ENCODE data around the gene PLEKHN1.
A peak's percentile ranks its signal among the peaks of the same experiment; 100 is the strongest.
"Not testable (repeated sequence)": the region's sequence is repeated elsewhere in the genome, so short reads cannot be mapped to it uniquely, and the experiment has no call there.

Gene PLEKHN1

DNA sequence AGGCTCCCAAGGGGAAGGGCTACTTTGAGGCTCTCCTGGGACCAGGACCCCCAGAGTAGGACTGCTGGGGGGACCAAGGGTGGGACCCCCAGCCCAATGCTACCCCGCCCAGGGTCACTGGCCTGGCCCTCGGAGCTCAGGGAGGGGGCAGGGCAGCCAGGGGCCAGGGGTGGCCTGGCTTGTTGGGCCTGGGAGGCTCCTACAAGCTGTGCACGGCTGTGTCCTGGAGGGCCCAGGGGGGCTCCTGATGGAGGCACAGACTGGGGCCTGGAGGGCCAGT lies 31.4 kb downstream of the PLEKHN1 start:
- no peak for DNase-seq

DNA sequence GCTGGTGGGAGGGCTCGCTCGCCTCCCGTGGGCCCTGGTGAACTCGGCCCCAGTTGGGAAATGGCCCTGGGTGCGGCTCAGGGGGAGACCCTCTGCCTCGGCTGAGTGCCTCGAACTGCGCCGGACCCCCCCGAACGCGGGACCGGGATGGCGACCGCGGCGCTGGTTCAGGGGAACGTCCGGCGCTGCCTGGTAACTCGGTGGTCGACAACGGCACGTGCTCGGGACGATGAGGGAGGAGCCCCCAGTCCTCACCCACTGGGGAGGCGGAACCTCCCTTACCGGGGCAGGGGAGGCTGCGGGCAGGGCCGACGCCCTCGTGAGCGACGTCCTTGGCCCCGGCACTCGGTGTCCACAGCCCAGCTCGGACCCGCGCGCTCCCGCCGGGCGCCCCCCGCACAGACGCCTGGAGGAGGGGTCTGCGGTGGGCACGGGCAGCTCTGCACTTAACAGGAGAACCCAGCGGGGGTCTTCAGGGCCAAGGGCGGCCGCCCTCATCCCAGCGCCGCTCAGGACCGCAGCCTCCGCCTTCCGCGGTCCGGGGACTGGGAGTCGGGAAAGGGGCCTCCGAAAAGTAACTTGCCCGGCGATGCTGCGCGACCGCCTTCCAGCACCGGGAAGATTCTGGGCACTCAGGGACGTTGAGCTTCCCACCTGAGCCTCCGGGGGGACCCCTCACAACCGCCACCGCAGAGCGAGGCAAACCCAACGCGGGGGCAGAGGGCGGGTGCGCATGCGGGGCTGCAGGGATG lies 31.9 kb downstream of the PLEKHN1 start:
- DNase-seq: no peak

DNA sequence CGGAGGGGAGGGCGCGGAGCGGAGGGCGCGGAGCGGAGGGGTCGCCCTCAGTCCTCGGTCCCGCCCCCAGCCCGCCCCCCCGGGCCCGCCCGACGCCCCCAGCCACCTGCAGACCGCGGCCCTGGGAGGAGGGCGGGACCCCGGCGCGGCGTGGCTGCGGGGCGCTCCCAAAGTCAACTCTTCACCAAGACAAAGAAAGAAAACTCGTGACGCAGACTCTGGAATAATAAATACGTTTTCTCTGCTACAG lies 32.4 kb downstream of the PLEKHN1 start:
- no peak for DNase-seq

DNA sequence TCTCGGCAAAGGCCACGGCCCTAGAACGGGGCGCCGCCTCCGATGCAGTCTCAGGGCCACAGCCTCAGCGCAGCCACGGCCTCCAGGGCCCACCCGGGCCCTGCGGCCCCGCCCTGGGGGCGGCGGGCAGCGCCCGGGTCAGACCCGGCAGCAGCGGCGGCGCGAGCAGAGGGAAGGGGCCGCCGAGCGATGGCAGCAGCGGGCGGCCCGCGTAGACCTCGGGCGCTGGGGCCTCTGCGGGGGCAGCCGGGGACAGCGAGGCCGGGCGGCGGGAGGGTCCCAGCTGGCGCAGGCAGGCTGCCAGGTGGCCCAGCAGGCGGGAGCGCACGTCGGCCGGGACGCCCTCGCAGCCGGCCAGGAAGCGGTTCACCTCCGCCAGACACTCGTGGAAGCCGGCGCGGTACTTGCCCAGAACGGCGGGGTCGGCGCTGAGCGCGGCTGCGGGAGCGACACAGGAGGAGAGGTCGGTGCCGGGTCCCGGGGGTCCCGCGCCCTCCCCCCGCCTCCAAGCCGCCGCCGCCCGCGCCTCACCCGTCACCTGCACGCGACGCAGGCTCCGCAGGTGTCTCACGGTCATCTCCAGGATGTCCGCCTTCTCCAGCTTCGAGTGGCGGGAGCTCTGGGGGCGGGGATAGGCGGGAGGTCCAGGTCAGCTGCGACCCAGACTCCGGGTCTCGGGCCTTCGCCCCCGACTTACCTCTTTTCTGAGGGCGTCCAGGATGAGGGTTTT lies 32.9 kb downstream of the PLEKHN1 start:
- DNase-seq: no peak

DNA sequence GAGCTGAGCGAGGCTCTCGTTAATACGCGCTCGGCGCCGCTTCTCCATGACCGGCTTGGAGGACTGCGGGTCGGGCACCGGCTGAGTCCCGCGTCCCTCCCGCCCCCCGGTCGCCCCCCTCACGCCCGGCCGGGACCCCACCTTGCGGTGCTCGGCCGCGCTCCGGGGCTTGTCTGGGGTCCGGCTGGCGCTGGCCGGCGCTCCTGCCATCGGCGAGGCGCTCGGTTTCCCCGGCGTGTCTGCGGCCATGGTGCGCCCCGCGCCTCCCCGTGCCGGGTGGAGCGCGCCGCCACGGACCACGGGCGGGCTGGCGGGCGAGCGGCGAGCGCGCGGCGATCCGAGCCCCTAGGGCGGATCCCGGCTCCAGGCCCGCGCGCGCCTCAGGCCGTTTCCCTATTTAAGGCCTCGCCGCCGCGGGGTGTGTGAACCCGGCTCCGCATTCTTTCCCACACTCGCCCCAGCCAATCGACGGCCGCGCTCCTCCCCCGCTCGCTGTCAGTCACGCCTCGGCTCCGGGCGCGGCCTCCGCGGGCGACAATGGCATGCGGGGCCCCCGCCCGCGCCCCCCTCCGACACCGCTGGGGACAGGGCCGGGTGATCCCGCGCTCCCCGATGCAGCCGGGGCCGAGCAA lies 33.6 kb downstream of the PLEKHN1 start, which contains the start of gene HES4:
TSS of gene HES4 (minus strand) at position 373 of the 632 bp plus-strand sequence. CDS start at position 249, 124 bp downstream.
- no peak for DNase-seq

DNA sequence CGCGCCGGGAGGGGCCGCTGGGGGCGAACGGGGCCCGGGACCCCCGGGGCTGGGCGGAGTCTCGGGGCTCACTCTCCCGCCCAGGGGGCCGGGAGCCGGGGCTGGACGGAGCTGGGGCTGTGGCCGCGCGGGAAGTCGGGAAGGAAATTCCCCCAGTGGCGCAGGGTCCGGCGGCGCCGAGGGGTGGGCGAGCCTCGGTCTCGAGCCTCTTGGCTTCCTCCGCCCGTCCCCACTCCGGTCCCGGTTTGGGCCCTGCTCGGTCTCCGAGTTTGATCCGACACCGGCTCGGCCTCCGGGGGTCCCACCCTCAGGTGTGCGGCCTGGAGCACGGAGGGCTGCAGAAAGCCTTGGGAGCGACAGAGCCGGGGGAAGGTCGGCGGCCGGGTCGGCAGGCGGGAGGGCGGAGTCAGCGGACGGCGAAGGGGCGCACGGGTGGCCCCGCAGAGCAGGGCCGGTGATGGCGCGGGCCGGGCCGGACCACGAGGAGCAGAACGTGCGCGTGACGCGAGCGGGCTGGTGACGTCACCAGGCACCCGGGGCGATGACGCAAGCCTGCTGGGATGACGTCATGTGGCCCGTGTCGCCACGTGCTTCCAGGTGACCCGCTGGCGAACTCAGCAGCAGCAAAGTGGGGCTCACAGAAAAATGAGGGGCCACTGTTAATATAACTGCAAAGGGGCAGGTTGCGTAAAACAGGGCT lies 34.2 kb downstream of the PLEKHN1 start:
- peak in 1 of 2 experiments; percentile 10 for DNase-seq

DNA sequence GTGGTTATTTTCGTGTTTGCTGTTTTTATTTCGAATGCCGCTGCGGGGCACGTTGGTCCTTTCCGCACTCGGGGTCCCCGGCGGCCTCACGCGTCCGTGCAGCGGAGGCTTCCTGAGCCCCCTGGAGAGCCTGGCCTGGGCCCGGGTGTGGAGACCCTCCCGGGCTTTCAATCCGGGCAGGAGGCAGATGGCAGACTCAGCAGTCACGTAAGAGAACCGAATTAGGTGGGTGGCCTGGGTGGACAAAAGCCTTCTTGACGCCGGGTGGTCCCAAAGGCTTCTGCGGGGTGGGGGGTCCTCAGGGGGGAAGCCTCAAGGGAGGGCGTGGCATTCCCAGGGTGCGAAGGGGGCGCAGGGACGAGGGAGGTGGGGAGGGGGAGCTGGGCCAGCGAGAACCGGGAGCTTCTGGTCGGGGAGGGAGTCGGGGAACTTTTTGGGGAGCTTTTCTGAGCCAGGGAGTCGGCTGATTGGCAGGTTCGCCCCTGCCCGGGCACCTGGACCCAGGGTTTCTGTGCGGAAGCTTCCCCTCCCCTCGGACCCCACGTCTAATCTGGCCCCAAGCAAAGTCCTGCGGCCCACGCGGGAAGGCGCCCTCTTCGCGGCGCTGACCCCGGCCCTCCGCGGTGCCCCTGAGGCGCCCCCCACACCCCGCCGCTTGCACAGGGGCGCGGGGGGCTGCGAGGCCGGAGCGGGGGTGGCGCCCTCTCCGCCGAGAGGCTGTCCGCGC lies 34.9 kb downstream of the PLEKHN1 start:
- no peak for DNase-seq

DNA sequence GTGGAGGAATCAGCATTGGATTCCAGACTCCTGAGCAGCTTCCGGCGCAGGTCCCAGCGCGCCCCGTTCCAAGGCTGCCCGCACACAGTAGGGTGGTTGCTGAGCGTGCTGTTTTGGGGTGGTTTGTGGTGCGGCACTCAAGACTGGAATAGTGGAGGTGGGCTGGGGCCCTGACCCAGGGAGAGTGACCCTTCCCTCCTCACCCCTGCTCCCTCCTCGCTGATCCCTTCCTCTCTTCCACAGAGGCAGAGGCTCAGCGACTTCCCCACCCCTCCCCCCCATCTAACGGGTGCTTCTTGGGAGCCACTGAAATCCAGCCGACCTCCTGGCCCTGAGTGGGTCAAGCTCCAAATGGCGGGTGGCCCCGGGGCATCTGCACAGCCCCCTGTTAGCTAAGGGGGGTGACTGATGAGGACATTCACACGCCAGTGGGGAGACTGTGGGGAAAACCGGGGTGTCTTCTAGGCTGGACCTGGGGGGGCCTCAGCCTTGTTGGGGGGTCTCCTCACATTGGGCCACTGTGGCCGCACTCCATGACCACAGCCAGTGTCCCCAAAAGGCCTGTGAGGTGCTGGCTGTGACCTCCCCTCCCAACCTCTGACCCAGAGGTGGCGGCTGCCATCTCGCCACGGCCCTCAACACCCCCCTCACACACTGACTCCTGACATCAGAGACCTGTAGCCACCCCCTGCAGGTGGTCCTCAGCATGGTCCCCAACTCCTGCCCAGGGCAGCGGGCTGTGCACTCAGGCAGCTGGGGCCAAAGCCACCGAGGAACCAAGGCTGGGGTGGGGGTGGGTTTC lies 37.5 kb downstream of the PLEKHN1 start:
- DNase-seq: no peak

DNA sequence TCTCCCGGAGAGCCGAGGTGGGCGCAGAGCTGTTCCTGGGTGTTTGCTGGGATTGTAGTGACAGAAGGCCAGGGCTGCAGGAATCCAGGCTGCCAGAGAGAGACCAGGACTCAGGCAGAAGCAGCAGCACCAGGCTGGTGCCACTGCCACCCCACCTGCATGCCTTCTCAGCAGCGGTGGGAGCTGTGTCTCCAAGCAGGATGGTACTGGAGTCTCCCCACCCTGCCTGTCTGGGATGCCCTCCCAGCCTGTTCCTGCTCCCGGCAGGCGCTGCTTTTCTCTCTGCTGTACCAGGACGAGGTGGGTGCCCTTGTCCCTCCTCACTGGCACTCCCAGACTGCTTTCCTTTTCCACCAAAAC lies 38.1 kb downstream of the PLEKHN1 start:
- no peak for DNase-seq

DNA sequence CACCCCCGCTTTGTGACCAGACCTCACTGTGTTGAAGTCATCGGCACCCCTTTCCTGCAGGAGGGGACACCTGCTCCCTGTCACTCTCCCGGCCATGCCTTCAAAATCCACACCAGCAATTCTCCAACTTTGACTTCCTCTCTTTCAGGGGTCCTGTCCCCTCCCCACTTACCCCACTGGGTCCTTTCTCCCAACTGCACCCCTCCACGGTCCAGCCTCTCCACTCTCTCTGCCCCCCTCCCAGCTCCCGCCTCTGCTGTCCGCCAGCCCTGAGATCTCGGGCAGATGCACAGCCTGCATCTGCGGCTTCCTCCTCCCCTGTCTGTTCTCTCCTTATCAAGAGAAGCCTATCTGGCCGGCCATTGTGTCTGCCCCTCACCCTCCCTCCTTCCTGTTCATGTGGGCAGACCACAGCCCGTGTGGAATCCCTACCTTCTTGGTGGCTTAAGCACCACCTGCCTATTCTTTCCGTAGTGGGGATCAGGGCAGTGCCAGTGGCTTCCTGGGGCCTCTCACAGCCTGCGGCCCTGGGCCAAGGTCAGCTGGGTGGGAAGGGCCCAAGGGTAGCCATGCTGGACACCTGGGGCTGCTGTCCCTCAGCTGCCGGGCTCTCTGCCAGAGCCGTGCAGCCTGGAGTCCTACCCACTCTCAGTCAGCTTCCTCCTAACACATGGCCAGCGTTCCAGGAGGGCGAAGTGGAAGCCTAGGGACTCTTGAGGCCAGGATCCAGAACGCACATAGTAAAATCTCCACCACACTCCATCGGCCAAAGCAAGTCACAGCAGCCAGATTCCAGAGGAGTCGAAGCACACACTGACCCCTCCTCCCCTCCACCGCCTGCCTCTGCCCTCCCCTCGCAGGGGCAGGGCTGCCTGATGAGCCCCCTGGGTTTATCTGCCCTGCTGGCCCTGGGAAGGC lies 38.8 kb downstream of the PLEKHN1 start:
- DNase-seq: no peak

DNA sequence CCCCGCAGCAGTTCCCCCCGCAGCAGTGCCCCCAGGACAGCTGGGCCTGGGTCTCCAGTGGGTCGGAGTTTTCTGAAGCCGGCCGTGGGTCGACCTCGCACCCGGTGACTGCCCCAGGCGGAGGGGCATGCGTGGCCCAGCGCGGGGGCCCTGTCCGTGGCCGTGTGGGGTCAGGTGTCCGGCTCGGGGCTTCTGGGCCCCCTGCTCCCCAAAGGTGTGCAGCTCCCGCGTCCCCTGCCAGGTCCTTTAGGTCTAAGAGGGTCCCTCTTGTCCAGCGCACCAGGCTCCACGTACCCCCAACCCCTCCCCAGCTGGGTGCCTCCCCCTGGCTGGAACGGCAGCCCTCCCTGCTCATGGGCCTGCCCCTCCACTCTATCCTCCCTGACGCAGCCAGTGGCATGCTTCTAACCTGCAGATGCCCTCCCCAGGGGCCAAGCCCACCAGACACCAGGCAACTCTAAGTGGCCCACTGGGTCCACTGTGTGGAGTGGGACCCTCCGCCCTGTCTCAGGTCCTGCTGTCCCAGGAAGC lies 39.6 kb downstream of the PLEKHN1 start:
- DNase-seq: no peak

DNA sequence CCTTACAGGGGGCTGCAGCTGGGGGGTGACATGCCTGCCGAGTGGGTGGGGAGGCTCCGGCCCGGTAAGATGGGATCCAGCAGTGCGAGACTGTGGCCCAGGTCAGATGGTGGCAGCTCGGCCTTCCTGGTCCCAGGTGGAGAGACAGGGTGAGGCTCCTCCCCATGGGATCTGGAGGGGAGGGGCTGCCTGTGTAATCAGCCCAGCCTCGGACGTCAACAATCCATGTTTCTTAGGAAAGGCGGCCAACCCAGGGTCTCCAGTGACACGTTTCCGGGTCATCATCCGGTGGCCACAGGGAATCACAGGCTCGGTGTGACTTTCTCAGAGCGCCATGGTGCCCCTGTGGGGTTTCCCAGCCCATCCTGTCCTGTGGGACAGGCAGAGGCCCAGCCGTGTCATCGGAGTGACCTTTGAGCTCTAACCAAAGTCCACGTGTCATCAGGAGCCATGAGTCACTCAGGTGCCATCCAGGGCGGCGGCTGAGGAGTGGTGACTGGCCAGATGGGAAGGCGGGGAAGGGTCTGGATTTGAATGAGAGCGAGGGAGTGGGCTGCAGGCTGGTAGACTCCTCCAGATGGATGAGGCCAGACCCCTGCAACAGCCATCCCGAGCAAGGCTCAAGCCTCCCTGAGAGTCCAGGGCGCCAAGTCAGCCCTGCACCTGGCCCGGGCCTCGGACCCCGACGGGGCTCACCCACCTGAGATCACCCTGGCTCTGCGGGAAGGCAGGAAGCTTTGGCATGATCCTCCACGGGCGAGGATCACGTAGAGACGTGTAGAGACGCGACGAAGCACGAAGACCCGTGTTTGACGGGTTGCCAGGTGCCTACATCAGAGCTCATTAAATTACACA lies 40.2 kb downstream of the PLEKHN1 start:
- no peak for DNase-seq

DNA sequence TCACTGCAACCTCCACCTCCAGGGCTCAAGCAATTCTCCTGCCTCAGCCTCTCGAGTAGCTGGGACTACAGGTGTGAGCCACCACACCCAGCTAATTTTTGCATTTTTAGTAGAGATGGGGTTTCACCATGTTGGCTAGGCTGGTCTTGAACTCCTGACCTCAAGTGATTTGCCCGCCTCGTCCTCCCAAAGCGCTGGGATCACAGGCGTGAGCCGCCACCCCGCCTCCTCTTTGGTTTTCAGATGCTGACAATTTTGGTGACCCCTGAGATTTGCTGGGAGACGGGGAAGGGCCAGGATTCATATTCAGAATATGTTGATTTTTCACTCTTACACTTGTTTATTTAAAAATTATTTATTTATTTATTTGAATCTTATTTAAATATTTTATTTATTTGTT lies 43.8 kb downstream of the PLEKHN1 start:
- not testable (repeated sequence) for DNase-seq

DNA sequence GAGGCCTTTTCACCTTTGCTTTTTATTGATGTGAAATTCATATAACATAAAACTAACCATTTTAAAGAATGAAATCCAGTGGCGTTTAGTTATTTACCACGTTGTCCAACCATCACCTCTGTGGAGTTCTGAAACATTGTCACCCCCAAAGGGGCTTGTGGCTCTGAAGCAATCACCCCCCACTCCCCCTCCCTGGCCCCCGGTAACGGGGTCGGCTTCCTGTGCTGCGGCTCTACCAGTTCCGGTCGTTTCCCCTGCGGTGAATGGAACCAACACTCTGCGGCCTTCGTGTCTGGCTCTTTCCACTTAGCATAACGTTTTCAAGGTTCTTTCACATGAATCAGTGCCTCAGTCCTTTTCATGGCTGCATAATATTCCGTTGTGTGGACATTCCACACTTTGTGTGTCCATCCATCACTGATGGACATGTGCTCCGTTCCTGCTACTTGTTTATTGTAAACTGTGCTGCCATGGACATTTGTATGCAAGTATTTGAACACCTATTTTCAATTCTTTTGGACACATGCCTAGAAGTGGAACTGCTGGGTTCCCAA lies 45.2 kb downstream of the PLEKHN1 start:
- DNase-seq: no peak

DNA sequence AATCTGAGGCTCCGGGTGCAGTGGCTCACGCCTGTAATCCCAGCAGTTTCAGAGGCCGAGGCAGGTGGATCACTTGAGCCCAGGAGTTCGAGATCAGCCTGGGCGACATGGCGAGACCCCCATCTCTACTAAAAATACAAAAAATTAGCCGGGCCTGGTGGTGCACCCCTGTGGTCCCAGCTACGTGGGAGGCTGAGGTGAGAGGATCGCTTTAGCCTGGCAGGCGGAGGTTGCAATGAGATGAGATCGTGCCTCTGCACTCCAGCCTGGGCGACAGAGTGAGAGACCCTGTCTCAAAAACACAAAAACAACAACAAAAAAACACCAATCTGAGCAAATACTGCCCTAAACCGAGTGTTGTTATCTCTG lies 46.4 kb downstream of the PLEKHN1 start:
- DNase-seq: not testable (repeated sequence)

DNA sequence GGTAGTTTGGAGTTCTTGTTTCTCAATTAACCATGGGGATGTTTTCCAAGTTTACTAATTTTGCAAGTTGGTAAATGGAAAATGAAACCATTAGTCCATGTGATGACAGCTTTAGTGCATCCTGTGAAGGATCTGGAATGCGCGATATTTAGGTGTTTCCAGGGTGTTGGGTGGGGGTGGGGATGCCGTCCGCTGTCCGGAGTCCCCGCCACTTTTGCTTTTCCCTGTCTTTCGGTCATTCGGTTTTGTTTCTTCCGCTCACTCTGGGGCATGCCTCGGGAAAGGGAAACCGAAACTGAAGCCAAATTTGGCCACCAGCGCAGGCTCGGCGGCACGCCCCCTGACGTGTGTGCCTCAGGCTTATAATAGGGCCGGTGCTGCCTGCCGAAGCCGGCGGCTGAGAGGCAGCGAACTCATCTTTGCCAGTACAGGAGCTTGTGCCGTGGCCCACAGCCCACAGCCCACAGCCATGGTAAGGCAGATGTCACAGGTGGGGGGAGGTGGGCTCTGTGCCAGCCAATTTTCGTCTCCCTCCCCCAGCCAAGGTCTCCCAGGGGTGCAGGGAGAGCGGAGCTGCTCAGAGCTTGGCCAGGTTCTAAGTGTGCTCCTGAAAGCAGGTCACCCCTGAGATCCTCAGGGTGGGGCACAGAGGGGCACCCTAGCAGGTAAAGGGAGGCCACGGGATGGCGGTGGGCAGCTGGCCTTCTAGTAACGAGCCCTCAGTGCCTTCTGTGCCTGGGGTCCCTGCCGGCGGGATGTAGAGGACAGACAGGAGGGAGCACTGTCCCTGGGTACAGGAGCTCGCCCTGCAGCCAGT lies 47.0 kb downstream of the PLEKHN1 start, which contains the start of gene ISG15:
TSS of gene ISG15 (plus strand) at position 393 of the 817 bp plus-strand sequence. CDS start at position 470, 77 bp downstream.
- peak; percentile 48 to 50 for DNase-seq

DNA sequence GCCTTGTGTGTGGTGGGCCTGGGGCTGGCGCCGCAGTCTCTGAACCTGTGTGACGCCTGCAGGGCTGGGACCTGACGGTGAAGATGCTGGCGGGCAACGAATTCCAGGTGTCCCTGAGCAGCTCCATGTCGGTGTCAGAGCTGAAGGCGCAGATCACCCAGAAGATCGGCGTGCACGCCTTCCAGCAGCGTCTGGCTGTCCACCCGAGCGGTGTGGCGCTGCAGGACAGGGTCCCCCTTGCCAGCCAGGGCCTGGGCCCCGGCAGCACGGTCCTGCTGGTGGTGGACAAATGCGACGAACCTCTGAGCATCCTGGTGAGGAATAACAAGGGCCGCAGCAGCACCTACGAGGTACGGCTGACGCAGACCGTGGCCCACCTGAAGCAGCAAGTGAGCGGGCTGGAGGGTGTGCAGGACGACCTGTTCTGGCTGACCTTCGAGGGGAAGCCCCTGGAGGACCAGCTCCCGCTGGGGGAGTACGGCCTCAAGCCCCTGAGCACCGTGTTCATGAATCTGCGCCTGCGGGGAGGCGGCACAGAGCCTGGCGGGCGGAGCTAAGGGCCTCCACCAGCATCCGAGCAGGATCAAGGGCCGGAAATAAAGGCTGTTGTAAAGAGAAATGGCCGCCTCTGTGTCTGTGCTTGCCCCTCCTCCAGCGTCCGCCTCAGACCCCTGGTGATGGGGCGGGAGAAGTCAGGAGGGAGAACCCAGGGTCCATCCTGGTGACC lies 47.8 kb downstream of the PLEKHN1 start:
- no peak for DNase-seq

All from NCI-H187 (cell line).